SK-N-SH (cell line): Measurements from ENCODE around the gene BNC2. TPM values are rescaled to one million over a fixed set of nuclear protein-coding genes. Genes with fewer than 3 reads are reported as not detected.

Source experiments
- CTCF ChIA-PET: fragments of 300-600, 350-600 bp; formaldehyde crosslinking; extraction: SDS; loops from one replicate; lab custom pipeline; 2021; lab: Yijun Ruan, JAX
- POLR2A ChIA-PET: fragments of 350-600 bp; sonication (Branson Sonifier 250); formaldehyde crosslinking; extraction: SDS; loops from one replicate; lab custom pipeline; 2020; ENCODE audit warnings: antibody characterized with exemption, inconsistent platforms; lab: Yijun Ruan, JAX
- DNase-seq: peaks from one replicate; pipeline ENCODE4 v3.0.0; 2012
- H2AFZ ChIP-seq: fragments of 200-600 bp; sonication (generic); 2 replicates; pipeline ENCODE4 v1.8.1; 2016; ENCODE audit warnings: antibody characterized with exemption, mild to moderate bottlenecking, low read depth
- H3F3A ChIP-seq: fragments of 200-600 bp; sonication (generic); replicated peaks from 2 replicates; pipeline ENCODE3; 2016; ENCODE audit warnings: antibody characterized with exemption, mild to moderate bottlenecking; ENCODE audit not compliant: insufficient read depth
- H3K27ac ChIP-seq, 2 experiments: fragments of 200-500 bp in 1 of 2; fragments of 200-600 bp in 1 of 2; sonication (Bioruptor generic) in 1 of 2; sonication (generic), shearing (Covaris generic) in 1 of 2; 2 replicates each; pipeline versions ENCODE4 v1.5.1 to v1.6.1; 2014 to 2016; ENCODE audit warnings: low read depth in 2 of 2, inconsistent platforms in 1 of 2, low read length in 1 of 2, mild to moderate bottlenecking in 1 of 2, mixed read lengths in 1 of 2
- H3K27me3 ChIP-seq: fragments of 200-600 bp; sonication (generic), shearing (Covaris generic); 2 replicates; pipeline ENCODE4 v1.6.1; 2016; ENCODE audit warnings: mixed run types; ENCODE audit not compliant: insufficient read depth
- H3K36me3 ChIP-seq, 2 experiments: fragments of 200-500 bp in 1 of 2; fragments of 200-600 bp in 1 of 2; sonication (Bioruptor generic) in 1 of 2; sonication (generic) in 1 of 2; replicated peaks in 1 of 2; 2 replicates each; pipeline versions ENCODE3 to v1.5.1; 2014 to 2016; ENCODE audit warnings: low read length in 1 of 2, mild to moderate bottlenecking in 1 of 2; ENCODE audit not compliant: insufficient read depth in 2 of 2, control insufficient read depth in 1 of 2
- H3K4me1 ChIP-seq, 2 experiments: fragments of 200-500 bp in 1 of 2; fragments of 200-600 bp in 1 of 2; sonication (Bioruptor generic) in 1 of 2; sonication (generic), shearing (Covaris generic) in 1 of 2; 2 replicates each; pipeline versions ENCODE4 v1.5.1 to v1.6.1; 2014 to 2016; ENCODE audit warnings: low read depth in 1 of 2, low read length in 1 of 2, mixed run types in 1 of 2; ENCODE audit not compliant: insufficient read depth in 2 of 2, control insufficient read depth in 1 of 2
- H3K4me2 ChIP-seq: fragments of 200-600 bp; sonication (generic), shearing (Covaris generic); 2 replicates; pipeline ENCODE4 v1.6.1; 2017; ENCODE audit warnings: mixed run types
- H3K4me3 ChIP-seq, 2 experiments: fragments of 200-500 bp in 1 of 2; fragments of 200-600 bp in 1 of 2; sonication (Bioruptor generic) in 1 of 2; sonication (generic), shearing (Covaris generic) in 1 of 2; 2 replicates each; pipeline versions ENCODE4 v1.5.1 to v1.8.1; 2014 to 2016; ENCODE audit warnings: low read depth in 2 of 2, inconsistent platforms in 1 of 2, low read length in 1 of 2, mild to moderate bottlenecking in 1 of 2, mixed read lengths in 1 of 2, moderate library complexity in 1 of 2
- H3K79me2 ChIP-seq: fragments of 200-600 bp; sonication (generic); 2 replicates; pipeline ENCODE4 v1.8.1; 2017; ENCODE audit warnings: mild to moderate bottlenecking; ENCODE audit not compliant: insufficient read depth
- H3K9ac ChIP-seq: fragments of 200-600 bp; sonication (generic); 2 replicates; pipeline ENCODE4 v1.6.1; 2017; ENCODE audit warnings: mixed run types
- H3K9me2 ChIP-seq: fragments of 200-600 bp; sonication (generic); 2 replicates; pipeline ENCODE4 v1.6.1; 2017; ENCODE audit warnings: mixed run types
- H3K9me3 ChIP-seq: fragments of 200-600 bp; sonication (generic); 2 replicates; pipeline ENCODE4 v1.6.1; 2017; ENCODE audit warnings: mixed run types, mild to moderate bottlenecking, moderate library complexity
- H4K20me1 ChIP-seq: fragments of 200-600 bp; sonication (generic); 2 replicates; pipeline ENCODE4 v1.6.1; 2017; ENCODE audit warnings: mild to moderate bottlenecking, mixed run types; ENCODE audit not compliant: insufficient read depth
- CHD2 ChIP-seq: fragments of 150-350 bp; IDR thresholded peaks from 2 replicates; pipeline ENCODE4 v1.6.1; 2018; ENCODE audit warnings: low read length; ENCODE audit not compliant: partially characterized antibody
- EZH2phosphoT487 ChIP-seq: fragments of 200-600 bp; sonication (generic); IDR thresholded peaks from 2 replicates; pipeline ENCODE4 v1.6.1; 2017; ENCODE audit warnings: low read depth, mixed run types, mild to moderate bottlenecking, antibody characterized with exemption, moderate library complexity, borderline replicate concordance
- MAX ChIP-seq: IDR thresholded peaks from 2 replicates; pipeline ENCODE4 v1.4.0; 2012; ENCODE audit warnings: low read depth
- MXI1 ChIP-seq: IDR thresholded peaks from 2 replicates; pipeline ENCODE4 v1.6.1; 2012; ENCODE audit warnings: mild to moderate bottlenecking, low read depth, low read length, improper control_type of control experiment
- NFIC ChIP-seq: IDR thresholded peaks from 2 replicates; pipeline ENCODE4 v1.4.0; 2012; ENCODE audit warnings: borderline replicate concordance
- NRF1 ChIP-seq: IDR thresholded peaks from 2 replicates; pipeline ENCODE4 v1.6.1; 2012; ENCODE audit warnings: low read depth, mild to moderate bottlenecking, low read length
- POLR2AphosphoS5 ChIP-seq: IDR thresholded peaks from 2 replicates; pipeline ENCODE4 v1.6.1; 2012; ENCODE audit warnings: low read depth, low read length
- RAD21 ChIP-seq: IDR thresholded peaks from 2 replicates; pipeline ENCODE4 v1.6.1; 2012; ENCODE audit warnings: mild to moderate bottlenecking, low read length
- RXRA ChIP-seq: IDR thresholded peaks from 2 replicates; pipeline ENCODE4 v1.4.0; 2012; ENCODE audit warnings: low read depth, mild to moderate bottlenecking, borderline replicate concordance
- SMC3 ChIP-seq: IDR thresholded peaks from 2 replicates; pipeline ENCODE4 v1.6.1; 2012; ENCODE audit warnings: low read depth, low read length, improper control_type of control experiment
- TAF1 ChIP-seq: IDR thresholded peaks from 2 replicates; pipeline ENCODE4 v1.6.1; 2012; ENCODE audit warnings: low read depth, mild to moderate bottlenecking, low read length, moderate library complexity, borderline replicate concordance
- TEAD4 ChIP-seq: IDR thresholded peaks from 2 replicates; pipeline ENCODE4 v1.4.0; 2012; ENCODE audit warnings: mild to moderate bottlenecking, borderline replicate concordance; ENCODE audit not compliant: insufficient read depth
- ZBTB33 ChIP-seq: IDR thresholded peaks from 2 replicates; pipeline ENCODE4 v1.4.0; 2012; ENCODE audit warnings: low read depth, borderline replicate concordance
- WGBS: methylation state at CpG from one replicate; pipeline ENCODE4 v1.1.6; 2017; ENCODE audit warnings: low lambda C conversion rate; 5-methylcytosine and 5-hydroxymethylcytosine counted together
- polyA plus RNA-seq, 3 experiments: library from polyadenylated mRNA; depleted of rRNA; stranded (reverse); fragments of >200 nt; gene quantifications; 2 replicates each; pipeline ENCODE4 v1.2.3, GENCODE V29; 2012
- TF ChIP-seq, protein P1 (sequence below): IDR thresholded peaks from 2 replicates; pipeline ENCODE4 v1.6.1; 2012; ENCODE audit warnings: mild to moderate bottlenecking, low read depth, low read length, moderate library complexity
- TF ChIP-seq, protein P2 (sequence below): IDR thresholded peaks from 2 replicates; pipeline ENCODE4 v1.4.0; 2012; ENCODE audit warnings: low read depth, borderline replicate concordance

The BNC2 gene
- polyA plus RNA-seq, 1 of the 3 experiments (the other 2 are of a cell fraction), result 8.8 TPM

DNA sequence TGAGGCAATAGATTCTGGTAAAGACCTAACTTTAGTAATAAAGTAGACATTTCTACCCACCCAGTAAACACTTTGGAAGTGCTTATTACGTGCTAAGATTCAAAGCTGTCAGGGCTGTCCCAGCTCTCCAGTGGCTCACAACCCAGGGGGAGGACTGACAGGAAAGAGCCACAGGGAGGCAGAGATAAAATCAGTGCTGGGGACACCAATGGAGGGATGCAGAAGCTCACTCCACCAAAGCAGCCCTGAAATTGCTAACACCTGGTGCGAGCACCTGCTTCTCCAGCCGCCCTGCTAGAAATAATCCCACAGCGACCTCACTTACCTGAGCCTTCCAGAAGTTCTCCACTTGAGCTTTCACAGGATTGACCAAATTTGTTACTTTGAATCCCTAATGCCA is 501.0 kb downstream of the BNC2 start:
- Histone ChIP-seq H3K27me3 (no peaks in the 10 kb centered on the region), H4K20me1 (no peaks in the 10 kb centered on the region), H2AFZ (no peak overlapping the region), H3K79me2 (no peaks in the 10 kb centered on the region), H3K9me2 (no peaks in the 10 kb centered on the region), H3F3A (peaks cover 6% of the 10 kb centered on the region), H3K9me3 (no peaks in the 10 kb centered on the region), H3K4me1 (peaks cover 4 to 12% of the 10 kb centered on the region in 2 experiments; a peak in 3 of 4 replicates), H3K27ac (no peak overlapping the region), H3K4me2 (no peak overlapping the region), H3K9ac (no peak overlapping the region), H3K4me3 (no peak overlapping the region), H3K36me3 (no peaks in the 10 kb centered on the region)
- ChIA-PET POLR2A (no interaction called here), CTCF (interaction anchor here (0.9 kb wide), 1 partner anchor 41 kb away, joined by 3 read pairs; no protein-coding TSS in a partner anchor)
- DNase-seq, result peak; percentile 16
- WGBS, result 89% methylated on average over 4 of the region's 4 CpGs
- TF ChIP-seq ZBTB33 (no peak), SMC3 (no peak), RAD21 (no peak), MXI1 (no peak), TEAD4 (no peak), RXRA (no peak), CHD2 (no peak), NFIC (no peak), MAX (no peak), NRF1 (no peak), EZH2phosphoT487 (no peak), TAF1 (no peak), POLR2AphosphoS5 (no peak)
- TF ChIP-seq, protein P1, sequence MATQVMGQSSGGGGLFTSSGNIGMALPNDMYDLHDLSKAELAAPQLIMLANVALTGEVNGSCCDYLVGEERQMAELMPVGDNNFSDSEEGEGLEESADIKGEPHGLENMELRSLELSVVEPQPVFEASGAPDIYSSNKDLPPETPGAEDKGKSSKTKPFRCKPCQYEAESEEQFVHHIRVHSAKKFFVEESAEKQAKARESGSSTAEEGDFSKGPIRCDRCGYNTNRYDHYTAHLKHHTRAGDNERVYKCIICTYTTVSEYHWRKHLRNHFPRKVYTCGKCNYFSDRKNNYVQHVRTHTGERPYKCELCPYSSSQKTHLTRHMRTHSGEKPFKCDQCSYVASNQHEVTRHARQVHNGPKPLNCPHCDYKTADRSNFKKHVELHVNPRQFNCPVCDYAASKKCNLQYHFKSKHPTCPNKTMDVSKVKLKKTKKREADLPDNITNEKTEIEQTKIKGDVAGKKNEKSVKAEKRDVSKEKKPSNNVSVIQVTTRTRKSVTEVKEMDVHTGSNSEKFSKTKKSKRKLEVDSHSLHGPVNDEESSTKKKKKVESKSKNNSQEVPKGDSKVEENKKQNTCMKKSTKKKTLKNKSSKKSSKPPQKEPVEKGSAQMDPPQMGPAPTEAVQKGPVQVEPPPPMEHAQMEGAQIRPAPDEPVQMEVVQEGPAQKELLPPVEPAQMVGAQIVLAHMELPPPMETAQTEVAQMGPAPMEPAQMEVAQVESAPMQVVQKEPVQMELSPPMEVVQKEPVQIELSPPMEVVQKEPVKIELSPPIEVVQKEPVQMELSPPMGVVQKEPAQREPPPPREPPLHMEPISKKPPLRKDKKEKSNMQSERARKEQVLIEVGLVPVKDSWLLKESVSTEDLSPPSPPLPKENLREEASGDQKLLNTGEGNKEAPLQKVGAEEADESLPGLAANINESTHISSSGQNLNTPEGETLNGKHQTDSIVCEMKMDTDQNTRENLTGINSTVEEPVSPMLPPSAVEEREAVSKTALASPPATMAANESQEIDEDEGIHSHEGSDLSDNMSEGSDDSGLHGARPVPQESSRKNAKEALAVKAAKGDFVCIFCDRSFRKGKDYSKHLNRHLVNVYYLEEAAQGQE, result no peak
- TF ChIP-seq, protein P2, sequence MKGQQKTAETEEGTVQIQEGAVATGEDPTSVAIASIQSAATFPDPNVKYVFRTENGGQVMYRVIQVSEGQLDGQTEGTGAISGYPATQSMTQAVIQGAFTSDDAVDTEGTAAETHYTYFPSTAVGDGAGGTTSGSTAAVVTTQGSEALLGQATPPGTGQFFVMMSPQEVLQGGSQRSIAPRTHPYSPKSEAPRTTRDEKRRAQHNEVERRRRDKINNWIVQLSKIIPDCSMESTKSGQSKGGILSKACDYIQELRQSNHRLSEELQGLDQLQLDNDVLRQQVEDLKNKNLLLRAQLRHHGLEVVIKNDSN, result no peak
